B cell (primary cell): ENCODE data around the gene DEF6. TPM values are rescaled to one million over a fixed set of nuclear protein-coding genes. Genes with fewer than 3 reads are reported as not detected.

Experiments
- ATAC-seq: fragments of 200-7000 bp; cut with Tn5 transposase; one replicate; pipeline ENCODE4 v1.10.0; 2021; ENCODE audit warnings: low read depth, mild to moderate bottlenecking, moderate number of reproducible peaks, moderate library complexity
- CTCF ChIA-PET: fragments of 350-600 bp; sonication (Branson Sonifier 250); formaldehyde crosslinking; loops from one replicate; lab custom pipeline; 2021; ENCODE audit warnings: antibody characterized with exemption, inconsistent platforms; lab: Charles Lee
- POLR2A ChIA-PET: fragments of 350-600 bp; sonication (Branson Sonifier 250); formaldehyde crosslinking; loops from one replicate; lab custom pipeline; 2021; ENCODE audit warnings: antibody characterized with exemption; lab: Charles Lee
- DNase-seq: peaks from one replicate; pipeline ENCODE4 v3.0.0; 2013
- H2AFZ ChIP-seq: 2 replicates; pipeline ENCODE4 v1.6.1; 2012; ENCODE audit warnings: mild to moderate bottlenecking, low read depth, low read length; ENCODE audit not compliant: insufficient read depth, poor library complexity, severe bottlenecking
- H3K27ac ChIP-seq, 2 donors: 1 replicate in 1 of 2; 2 replicates in 1 of 2; pipeline ENCODE4 v1.5.1; 2012 to 2013; ENCODE audit warnings: low read length in 2 of 2, mild to moderate bottlenecking in 2 of 2, moderate library complexity in 1 of 2
- H3K27me3 ChIP-seq, 4 experiments: fragments of 200-600 bp in 1 of 4; sonication (generic) in 1 of 4; replicated peaks in 1 of 4; 1 replicate in 2 of 4; 2 replicates in 2 of 4; pipeline versions ENCODE4 v1.6.1 to v1.7.0; 2013 to 2016; ENCODE audit warnings: low read length in 3 of 4, mild to moderate bottlenecking in 2 of 4, mixed read lengths in 1 of 4, moderate library complexity in 1 of 4; ENCODE audit not compliant: insufficient read depth in 4 of 4, control insufficient read depth in 3 of 4; ENCODE audit errors: control extremely low read depth in 1 of 4
- H3K36me3 ChIP-seq, 2 experiments: replicated peaks in 1 of 2; 1 replicate in 1 of 2; 2 replicates in 1 of 2; pipeline versions ENCODE4 v1.6.1 to v1.7.1; 2013; ENCODE audit warnings: low read length in 1 of 2; ENCODE audit not compliant: insufficient read depth in 2 of 2, control insufficient read depth in 1 of 2; ENCODE audit errors: control extremely low read depth in 1 of 2, extremely low read depth in 1 of 2
- H3K4me1 ChIP-seq, 2 donors: fragments of 200-600 bp in 1 of 2; sonication (generic) in 1 of 2; 1 replicate in 1 of 2; 2 replicates in 1 of 2; pipeline versions ENCODE4 v1.5.1 to v1.6.1; 2013 to 2017; ENCODE audit warnings: low read length in 2 of 2; ENCODE audit not compliant: control insufficient read depth in 2 of 2, insufficient read depth in 2 of 2
- H3K4me2 ChIP-seq: replicated peaks from 2 replicates; pipeline ENCODE3; 2012; ENCODE audit warnings: mild to moderate bottlenecking, low read depth, low read length; ENCODE audit not compliant: poor library complexity, severe bottlenecking
- H3K4me3 ChIP-seq, 5 experiments: fragments of 200-600 bp in 1 of 5; sonication (generic) in 1 of 5; 1 replicate in 3 of 5; 2 replicates in 2 of 5; pipeline versions ENCODE4 v1.5.1 to v1.7.0; 2011 to 2016; ENCODE audit warnings: low read length in 4 of 5, mild to moderate bottlenecking in 4 of 5, low read depth in 2 of 5, control low read depth in 1 of 5, moderate library complexity in 1 of 5; ENCODE audit not compliant: insufficient read depth in 1 of 5; ENCODE audit errors: control extremely low read depth in 1 of 5, extremely low read depth in 1 of 5
- H3K79me2 ChIP-seq: fragments of 200-600 bp; sonication (generic); one replicate; pipeline ENCODE4 v1.6.0; 2016; ENCODE audit warnings: low read length; ENCODE audit not compliant: control insufficient read depth, insufficient read depth
- H3K9ac ChIP-seq: fragments of 200-600 bp; sonication (generic); 2 replicates; pipeline ENCODE4 v1.6.1; 2017; ENCODE audit warnings: mild to moderate bottlenecking, low read length, moderate library complexity
- H3K9me3 ChIP-seq, 3 donors: one replicate each; pipeline versions ENCODE4 v1.6.1 to v1.7.1; 2013; ENCODE audit warnings: low read length in 2 of 3; ENCODE audit not compliant: control insufficient read depth in 2 of 3, insufficient read depth in 1 of 3; ENCODE audit errors: control extremely low read depth in 1 of 3
- H4K20me1 ChIP-seq: 2 replicates; pipeline ENCODE4 v1.6.0; 2012; ENCODE audit warnings: mild to moderate bottlenecking, low read length; ENCODE audit not compliant: insufficient read depth, control insufficient read depth, poor library complexity, severe bottlenecking
- H3K27ac Mint-ChIP-seq: one replicate; pipeline ENCODE4 v1.8.0; 2021; ENCODE audit warnings: mixed read lengths
- H3K27me3 Mint-ChIP-seq: one replicate; pipeline ENCODE4 v1.8.0; 2021; ENCODE audit warnings: mixed read lengths
- H3K4me1 Mint-ChIP-seq: one replicate; pipeline ENCODE4 v1.8.0; 2021; ENCODE audit warnings: mixed read lengths
- H3K4me3 Mint-ChIP-seq: one replicate; pipeline ENCODE4 v1.8.0; 2021; ENCODE audit warnings: mixed read lengths
- H3K9me3 Mint-ChIP-seq: one replicate; pipeline ENCODE4 v1.8.0; 2022; ENCODE audit warnings: mixed read lengths; ENCODE audit not compliant: insufficient read depth
- EZH2 ChIP-seq: IDR thresholded peaks from 2 replicates; pipeline ENCODE4 v1.6.1; 2012; ENCODE audit warnings: borderline replicate concordance, low read depth, mild to moderate bottlenecking, moderate library complexity, low read length; ENCODE audit not compliant: insufficient read depth, poor library complexity, severe bottlenecking
- WGBS: methylation state at CpG from one replicate; pipeline ENCODE4 v1.1.5; 2013; ENCODE audit warnings: missing lambda C conversion rate; ENCODE audit not compliant: insufficient coverage; 5-methylcytosine and 5-hydroxymethylcytosine counted together
- intact Hi-C: fragments of 100-400 bp; cut with micrococcal nuclease; formaldehyde crosslinking; loops from one replicate; pipeline ENCODE4 v1.10.0; 2022
- polyA plus RNA-seq: library from polyadenylated mRNA; depleted of rRNA; stranded (reverse); fragments of >200 nt; gene quantifications from 2 replicates; pipeline ENCODE4 v1.2.3, GENCODE V29; 2012
- total RNA-seq, 2 donors: library from RNA; stranded (reverse); fragments of 120-200 nt in 1 of 2; gene quantifications; 1 replicate in 1 of 2; 2 replicates in 1 of 2; pipeline versions ENCODE4 v1.2.3 to v1.2.4, GENCODE V29; 2013 to 2022
- TF ChIP-seq, protein P1 (sequence below): fragments of 200-600 bp; IDR thresholded peaks from one replicate; pipeline ENCODE4 v1.8.0; 2022; ENCODE audit warnings: antibody characterized with exemption, mild to moderate bottlenecking

DEF6 gene
- total and polyA plus RNA-seq, 2 donors (not counting 1 experiment from before 2014, with no cell fraction given), result 105 to 159 TPM

DNA sequence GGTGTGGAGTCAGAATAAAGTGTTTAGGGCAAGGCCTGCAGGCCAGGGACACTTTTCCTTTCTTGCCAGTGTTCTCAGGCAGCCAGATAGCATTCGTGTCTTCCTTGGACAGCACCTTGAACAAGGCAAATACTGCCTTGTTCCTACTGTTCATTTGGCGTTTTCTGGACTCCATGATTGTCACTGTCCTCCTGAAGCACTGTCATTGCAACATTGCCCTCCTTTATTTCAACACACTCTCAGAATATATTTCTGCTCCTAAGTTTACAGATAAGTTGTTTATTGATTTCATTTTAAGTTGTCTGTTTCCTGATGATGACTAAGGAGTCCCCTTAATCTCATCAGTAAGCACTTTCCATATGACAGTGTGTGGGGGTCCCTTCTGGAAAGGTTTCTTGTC lies 15.1 kb upstream of the DEF6 start:
- 100% methylated on average over 1 of the region's 2 CpGs for WGBS
- POLR2A ChIA-PET, result no interaction called here
- no peak overlapping the region for H3K27ac Mint-ChIP-seq

DNA sequence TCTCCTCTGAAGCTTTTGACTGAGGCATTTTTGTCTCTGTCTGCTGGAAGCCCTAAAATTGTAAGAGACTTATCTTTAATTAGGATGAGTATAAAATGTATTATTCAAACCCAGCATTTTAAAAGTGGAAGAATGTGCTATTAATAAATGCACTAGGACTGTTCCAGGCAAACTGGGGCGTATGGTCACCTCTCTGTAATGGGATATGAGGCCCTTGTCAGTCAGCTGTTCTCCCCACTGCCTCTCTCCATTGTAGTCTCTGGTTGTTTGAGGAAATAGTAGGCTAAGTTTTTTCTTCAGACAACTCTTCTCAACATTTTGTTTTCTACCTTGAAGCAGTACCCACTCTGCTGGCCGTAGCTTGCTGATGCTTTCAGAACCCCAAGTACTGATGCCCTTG lies 14.3 kb upstream of the DEF6 start:
- CTCF ChIA-PET, result no interaction called here

More for the DNA sequence above, 15.1 kb upstream of the DEF6 start:
- no peak overlapping the region for H3K4me3 ChIP-seq
- no peak overlapping the region for H3K9ac ChIP-seq
- intact Hi-C loops, result no loop called here
- H3K36me3 ChIP-seq, result peaks cover 7 to 72% of the 10 kb centered on the region in 2 experiments
- no peaks in the 10 kb centered on the region for H3K27me3 ChIP-seq
- no peak overlapping the region for H3K27ac ChIP-seq
- Mint-ChIP-seq H3K4me3 (no peak overlapping the region), H3K9me3 (no peaks in the 10 kb centered on the region), H3K4me1 (no peaks in the 10 kb centered on the region), H3K27me3 (no peaks in the 10 kb centered on the region)
- CTCF ChIA-PET, result no interaction called here
- H2AFZ ChIP-seq, result no peak overlapping the region
- no peak overlapping the region for H3K4me2 ChIP-seq
- TF ChIP-seq, protein P1, sequence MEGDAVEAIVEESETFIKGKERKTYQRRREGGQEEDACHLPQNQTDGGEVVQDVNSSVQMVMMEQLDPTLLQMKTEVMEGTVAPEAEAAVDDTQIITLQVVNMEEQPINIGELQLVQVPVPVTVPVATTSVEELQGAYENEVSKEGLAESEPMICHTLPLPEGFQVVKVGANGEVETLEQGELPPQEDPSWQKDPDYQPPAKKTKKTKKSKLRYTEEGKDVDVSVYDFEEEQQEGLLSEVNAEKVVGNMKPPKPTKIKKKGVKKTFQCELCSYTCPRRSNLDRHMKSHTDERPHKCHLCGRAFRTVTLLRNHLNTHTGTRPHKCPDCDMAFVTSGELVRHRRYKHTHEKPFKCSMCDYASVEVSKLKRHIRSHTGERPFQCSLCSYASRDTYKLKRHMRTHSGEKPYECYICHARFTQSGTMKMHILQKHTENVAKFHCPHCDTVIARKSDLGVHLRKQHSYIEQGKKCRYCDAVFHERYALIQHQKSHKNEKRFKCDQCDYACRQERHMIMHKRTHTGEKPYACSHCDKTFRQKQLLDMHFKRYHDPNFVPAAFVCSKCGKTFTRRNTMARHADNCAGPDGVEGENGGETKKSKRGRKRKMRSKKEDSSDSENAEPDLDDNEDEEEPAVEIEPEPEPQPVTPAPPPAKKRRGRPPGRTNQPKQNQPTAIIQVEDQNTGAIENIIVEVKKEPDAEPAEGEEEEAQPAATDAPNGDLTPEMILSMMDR, result no peak
- no peak for TF ChIP-seq EZH2
- H3K9me3 ChIP-seq, result no peaks in the 10 kb centered on the region
- no peak for ATAC-seq
- H3K4me1 ChIP-seq, result no peaks in the 10 kb centered on the region
- H4K20me1 ChIP-seq, result peaks cover 4% of the 10 kb centered on the region
- no peak for DNase-seq
- peaks cover 11% of the 10 kb centered on the region for H3K79me2 ChIP-seq

More for the DNA sequence above, 14.3 kb upstream of the DEF6 start:
- no peaks in the 10 kb centered on the region for H3K4me1 ChIP-seq
- H3K27me3 ChIP-seq, result no peaks in the 10 kb centered on the region
- peaks cover 7% of the 10 kb centered on the region for H3K79me2 ChIP-seq
- Mint-ChIP-seq H3K27ac (no peak overlapping the region), H3K4me1 (no peaks in the 10 kb centered on the region), H3K27me3 (no peaks in the 10 kb centered on the region), H3K9me3 (no peaks in the 10 kb centered on the region), H3K4me3 (no peak overlapping the region)
- no peak overlapping the region for H3K9ac ChIP-seq
- no peaks in the 10 kb centered on the region for H3K9me3 ChIP-seq
- TF ChIP-seq, protein P1, result no peak
- no peak for TF ChIP-seq EZH2
- no peak overlapping the region for H2AFZ ChIP-seq
- no peak for ATAC-seq
- WGBS, result no CpG with 5 or more reads among the region's 2 CpGs
- H4K20me1 ChIP-seq, result peaks cover 4% of the 10 kb centered on the region
- intact Hi-C loops, result no loop called here
- POLR2A ChIA-PET, result interaction anchor here (0.5 kb wide), 1 partner anchor 362 kb away, joined by 4 read pairs; no protein-coding TSS in a partner anchor
- no peak for DNase-seq
- no peak overlapping the region for H3K4me2 ChIP-seq
- H3K4me3 ChIP-seq, result no peak overlapping the region
- H3K27ac ChIP-seq, result no peak overlapping the region
- H3K36me3 ChIP-seq, result peaks cover 7 to 77% of the 10 kb centered on the region in 2 experiments
